Neural cell (in vitro differentiated cells): ENCODE measurements around the gene FIGLA. TPM values are rescaled to one million over a fixed set of nuclear protein-coding genes. Genes with fewer than 3 reads are reported as not detected.

Source experiments
- H2AFZ ChIP-seq: fragments of 200-600, 300-800 bp; sonication (generic), shearing (Covaris generic); 2 replicates; pipeline ENCODE4 v1.6.0; 2014; ENCODE audit warnings: low read depth, mild to moderate bottlenecking, antibody characterized with exemption, low read length, moderate library complexity
- H3F3A ChIP-seq: fragments of 200-600 bp; shearing (Covaris generic); 2 replicates; pipeline ENCODE4 v1.6.1; 2016; ENCODE audit warnings: mild to moderate bottlenecking, moderate library complexity, mixed read lengths, antibody characterized with exemption, low read length; ENCODE audit not compliant: insufficient read depth, poor library complexity, severe bottlenecking
- H3K27ac ChIP-seq: fragments of 200-600, 300-800 bp; sonication (generic), shearing (Covaris generic); 2 replicates; pipeline ENCODE4 v1.5.1; 2014; ENCODE audit warnings: mild to moderate bottlenecking, low read length, moderate library complexity
- H3K27me3 ChIP-seq: fragments of 300-800, 200-600 bp; sonication (generic), shearing (Covaris generic); 2 replicates; pipeline ENCODE4 v1.6.0; 2014; ENCODE audit warnings: mild to moderate bottlenecking, low read depth, low read length, moderate library complexity; ENCODE audit not compliant: insufficient read depth
- H3K36me3 ChIP-seq: fragments of 300-800, 200-600 bp; sonication (generic), shearing (Covaris generic); 2 replicates; pipeline ENCODE4 v1.5.1; 2014; ENCODE audit warnings: mild to moderate bottlenecking, antibody characterized with exemption, low read length, moderate library complexity; ENCODE audit not compliant: insufficient read depth
- H3K4me2 ChIP-seq: fragments of 300-800, 200-600 bp; sonication (generic), shearing (Covaris generic); 2 replicates; pipeline ENCODE4 v1.6.0; 2014; ENCODE audit warnings: mild to moderate bottlenecking, low read length
- H3K4me3 ChIP-seq: fragments of 300-800, 200-600 bp; sonication (generic), shearing (Covaris generic); 2 replicates; pipeline ENCODE4 v1.5.1; 2014; ENCODE audit warnings: mild to moderate bottlenecking, low read length, moderate library complexity
- H3K79me2 ChIP-seq: fragments of 200-600 bp; shearing (Covaris generic); replicated peaks from 2 replicates; pipeline ENCODE4 v1.6.0; 2014; ENCODE audit warnings: mild to moderate bottlenecking, low read length, moderate library complexity; ENCODE audit not compliant: insufficient read depth
- H3K9ac ChIP-seq: fragments of 300-800, 200-600 bp; sonication (generic), shearing (Covaris generic); 2 replicates; pipeline ENCODE4 v1.6.1; 2016; ENCODE audit warnings: mild to moderate bottlenecking, low read length, mixed read lengths
- H3K9me2 ChIP-seq: fragments of 200-600 bp; shearing (Covaris generic); 2 replicates; pipeline ENCODE4 v1.6.1; 2016; ENCODE audit warnings: mild to moderate bottlenecking, low read length, mixed read lengths; ENCODE audit not compliant: insufficient read depth
- H3K9me3 ChIP-seq: fragments of 200-600, 300-800 bp; sonication (generic), shearing (Covaris generic); 2 replicates; pipeline ENCODE4 v1.6.1; 2016; ENCODE audit warnings: mild to moderate bottlenecking, mixed run types, low read length, moderate library complexity, mixed read lengths
- H4K20me1 ChIP-seq: fragments of 200-600 bp; shearing (Covaris generic); 2 replicates; pipeline ENCODE4 v1.6.1; 2016; ENCODE audit warnings: mild to moderate bottlenecking, mixed run types; ENCODE audit not compliant: insufficient read depth
- CTCF ChIP-seq: fragments of 450-650 bp; IDR thresholded peaks from 2 replicates; pipeline ENCODE4 v1.5.1; 2014; ENCODE audit warnings: antibody characterized with exemption, mild to moderate bottlenecking, moderate library complexity; ENCODE audit not compliant: poor library complexity, severe bottlenecking
- EP300 ChIP-seq: fragments of 450-650 bp; conservative IDR thresholded peaks from 2 replicates; pipeline ENCODE4 v1.6.1; 2014; ENCODE audit warnings: antibody characterized with exemption, mild to moderate bottlenecking, moderate library complexity; ENCODE audit not compliant: poor library complexity, severe bottlenecking
- EZH2 ChIP-seq: fragments of 200-600, 300-800 bp; shearing (Covaris generic), sonication (generic); IDR thresholded peaks from 2 replicates; pipeline ENCODE4 v1.6.1; 2014; ENCODE audit warnings: antibody characterized with exemption, low read length, borderline replicate concordance, mild to moderate bottlenecking; ENCODE audit not compliant: insufficient read depth, poor library complexity, severe bottlenecking
- MXI1 ChIP-seq: fragments of 450-650 bp; conservative IDR thresholded peaks from 2 replicates; pipeline ENCODE4 v1.6.1; 2014; ENCODE audit warnings: antibody characterized with exemption, mild to moderate bottlenecking; ENCODE audit not compliant: poor library complexity, severe bottlenecking
- POLR2AphosphoS5 ChIP-seq: IDR thresholded peaks from 2 replicates; pipeline ENCODE4 v1.6.1; 2012
- RAD21 ChIP-seq: fragments of 450-650 bp; conservative IDR thresholded peaks from 2 replicates; pipeline ENCODE4 v1.6.1; 2014; ENCODE audit warnings: antibody characterized with exemption, mild to moderate bottlenecking, moderate library complexity
- SMC3 ChIP-seq: fragments of 450-650 bp; conservative IDR thresholded peaks from 2 replicates; pipeline ENCODE4 v1.6.1; 2014; ENCODE audit warnings: antibody characterized with exemption, mild to moderate bottlenecking, moderate library complexity; ENCODE audit not compliant: poor library complexity
- TAF1 ChIP-seq: IDR thresholded peaks from 2 replicates; pipeline ENCODE4 v1.6.1; 2012; ENCODE audit warnings: low read depth
- polyA plus RNA-seq: library from polyadenylated mRNA; depleted of rRNA; stranded (reverse); fragments of >200 nt; gene quantifications from 2 replicates; pipeline ENCODE4 v1.2.3, GENCODE V29; 2014
- TF ChIP-seq, protein P1 (sequence below): IDR thresholded peaks from 2 replicates; pipeline ENCODE4 v1.6.1; 2012; ENCODE audit warnings: borderline replicate concordance

Gene FIGLA
- polyA plus RNA-seq, 1 donor from 2014 or later, result not detected

- H3K4me2 ChIP-seq, result peak overlapping the region; percentile 98
- peak overlapping the region; percentile 87 for H2AFZ ChIP-seq
These were observed 23.3 kb downstream of the FIGLA start for GRCh38 chr2:70767079-70767698.

DNA sequence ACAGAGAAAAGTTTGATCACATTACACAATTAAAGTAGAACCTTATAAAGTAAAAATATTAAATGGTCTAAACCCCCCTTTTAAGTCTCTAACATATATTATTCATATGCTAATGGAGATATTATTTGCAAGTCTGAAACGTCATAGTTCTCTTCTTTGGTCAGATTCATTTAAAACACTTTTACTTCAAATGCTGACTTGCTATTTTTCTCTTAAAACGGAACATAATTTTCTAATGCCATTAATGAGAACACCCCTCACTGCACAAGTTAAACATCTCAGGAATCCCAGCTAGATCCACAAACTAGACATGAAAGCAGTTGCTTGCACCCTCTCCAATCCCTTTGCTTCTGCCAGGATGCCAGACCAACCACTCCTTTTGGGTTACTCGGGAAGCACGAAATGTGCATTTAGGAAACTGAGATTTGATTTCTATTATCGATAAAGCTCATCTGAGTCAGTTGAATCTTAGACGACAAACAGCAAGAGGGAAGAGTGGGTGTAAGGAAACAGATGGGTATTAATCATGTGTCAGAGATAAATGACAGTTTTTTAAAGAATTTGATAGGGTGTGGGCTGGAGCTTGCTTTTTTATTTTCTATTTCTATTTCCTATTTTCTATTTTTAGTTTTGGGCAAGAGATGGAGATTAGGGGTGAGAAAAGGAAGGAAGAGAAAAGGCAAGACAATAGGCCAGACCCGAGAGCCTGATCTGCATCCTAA is 23.9 kb downstream of the FIGLA start:
- H3K27me3 ChIP-seq, result no peaks in the 10 kb centered on the region
- H4K20me1 ChIP-seq, result no peaks in the 10 kb centered on the region
- peak overlapping the region; percentile 98 for H3K4me2 ChIP-seq
- H2AFZ ChIP-seq, result peak overlapping the region; percentile 35
- H3K79me2 ChIP-seq, result peaks cover 47% of the 10 kb centered on the region
- H3K27ac ChIP-seq, result peak overlapping the region; percentile 88
- H3K4me3 ChIP-seq, result peak overlapping the region; percentile 97
- no peaks in the 10 kb centered on the region for H3F3A ChIP-seq
- no peaks in the 10 kb centered on the region for H3K36me3 ChIP-seq
- no peaks in the 10 kb centered on the region for H3K9me3 ChIP-seq
- no peak for TF ChIP-seq EP300
- TF ChIP-seq, protein P1, sequence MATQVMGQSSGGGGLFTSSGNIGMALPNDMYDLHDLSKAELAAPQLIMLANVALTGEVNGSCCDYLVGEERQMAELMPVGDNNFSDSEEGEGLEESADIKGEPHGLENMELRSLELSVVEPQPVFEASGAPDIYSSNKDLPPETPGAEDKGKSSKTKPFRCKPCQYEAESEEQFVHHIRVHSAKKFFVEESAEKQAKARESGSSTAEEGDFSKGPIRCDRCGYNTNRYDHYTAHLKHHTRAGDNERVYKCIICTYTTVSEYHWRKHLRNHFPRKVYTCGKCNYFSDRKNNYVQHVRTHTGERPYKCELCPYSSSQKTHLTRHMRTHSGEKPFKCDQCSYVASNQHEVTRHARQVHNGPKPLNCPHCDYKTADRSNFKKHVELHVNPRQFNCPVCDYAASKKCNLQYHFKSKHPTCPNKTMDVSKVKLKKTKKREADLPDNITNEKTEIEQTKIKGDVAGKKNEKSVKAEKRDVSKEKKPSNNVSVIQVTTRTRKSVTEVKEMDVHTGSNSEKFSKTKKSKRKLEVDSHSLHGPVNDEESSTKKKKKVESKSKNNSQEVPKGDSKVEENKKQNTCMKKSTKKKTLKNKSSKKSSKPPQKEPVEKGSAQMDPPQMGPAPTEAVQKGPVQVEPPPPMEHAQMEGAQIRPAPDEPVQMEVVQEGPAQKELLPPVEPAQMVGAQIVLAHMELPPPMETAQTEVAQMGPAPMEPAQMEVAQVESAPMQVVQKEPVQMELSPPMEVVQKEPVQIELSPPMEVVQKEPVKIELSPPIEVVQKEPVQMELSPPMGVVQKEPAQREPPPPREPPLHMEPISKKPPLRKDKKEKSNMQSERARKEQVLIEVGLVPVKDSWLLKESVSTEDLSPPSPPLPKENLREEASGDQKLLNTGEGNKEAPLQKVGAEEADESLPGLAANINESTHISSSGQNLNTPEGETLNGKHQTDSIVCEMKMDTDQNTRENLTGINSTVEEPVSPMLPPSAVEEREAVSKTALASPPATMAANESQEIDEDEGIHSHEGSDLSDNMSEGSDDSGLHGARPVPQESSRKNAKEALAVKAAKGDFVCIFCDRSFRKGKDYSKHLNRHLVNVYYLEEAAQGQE, result no peak
- TF ChIP-seq SMC3, result no peak
- TF ChIP-seq MXI1, result no peak
- no peak for TF ChIP-seq POLR2AphosphoS5
- no peak for TF ChIP-seq TAF1
- TF ChIP-seq EZH2, result no peak
- no peak for TF ChIP-seq CTCF
- TF ChIP-seq RAD21, result no peak
- no peaks in the 10 kb centered on the region for H3K9me2 ChIP-seq
- peak overlapping the region; percentile 98 for H3K9ac ChIP-seq

More at GRCh38 chr2:70767079-70767698, 23.3 kb downstream of the FIGLA start:
- Histone ChIP-seq H3K9ac (peak overlapping the region; percentile 98), H3K27me3 (no peaks in the 10 kb centered on the region), H4K20me1 (no peaks in the 10 kb centered on the region), H3K9me3 (no peaks in the 10 kb centered on the region), H3K79me2 (peaks cover 43% of the 10 kb centered on the region), H3K9me2 (no peaks in the 10 kb centered on the region), H3K27ac (peak overlapping the region; percentile 88), H3K36me3 (no peaks in the 10 kb centered on the region), H3F3A (no peaks in the 10 kb centered on the region), H3K4me3 (peak overlapping the region; percentile 97)
- TF ChIP-seq MXI1 (peak; percentile 85), POLR2AphosphoS5 (no peak), RAD21 (peak; percentile 8), CTCF (no peak), EP300 (no peak)
